Measurements from ENCODE around the gene ZNF225. TPM values are rescaled to one million over a fixed set of nuclear protein-coding genes. Genes with fewer than 3 reads are reported as not detected.

Gene ZNF225
- total and polyA plus RNA-seq, 9 of the 15 experiments (the other 6 are each of a cell fraction or from before 2014, with no cell fraction given), result 1.4 to 4.2 (median 2.2) TPM

DNA sequence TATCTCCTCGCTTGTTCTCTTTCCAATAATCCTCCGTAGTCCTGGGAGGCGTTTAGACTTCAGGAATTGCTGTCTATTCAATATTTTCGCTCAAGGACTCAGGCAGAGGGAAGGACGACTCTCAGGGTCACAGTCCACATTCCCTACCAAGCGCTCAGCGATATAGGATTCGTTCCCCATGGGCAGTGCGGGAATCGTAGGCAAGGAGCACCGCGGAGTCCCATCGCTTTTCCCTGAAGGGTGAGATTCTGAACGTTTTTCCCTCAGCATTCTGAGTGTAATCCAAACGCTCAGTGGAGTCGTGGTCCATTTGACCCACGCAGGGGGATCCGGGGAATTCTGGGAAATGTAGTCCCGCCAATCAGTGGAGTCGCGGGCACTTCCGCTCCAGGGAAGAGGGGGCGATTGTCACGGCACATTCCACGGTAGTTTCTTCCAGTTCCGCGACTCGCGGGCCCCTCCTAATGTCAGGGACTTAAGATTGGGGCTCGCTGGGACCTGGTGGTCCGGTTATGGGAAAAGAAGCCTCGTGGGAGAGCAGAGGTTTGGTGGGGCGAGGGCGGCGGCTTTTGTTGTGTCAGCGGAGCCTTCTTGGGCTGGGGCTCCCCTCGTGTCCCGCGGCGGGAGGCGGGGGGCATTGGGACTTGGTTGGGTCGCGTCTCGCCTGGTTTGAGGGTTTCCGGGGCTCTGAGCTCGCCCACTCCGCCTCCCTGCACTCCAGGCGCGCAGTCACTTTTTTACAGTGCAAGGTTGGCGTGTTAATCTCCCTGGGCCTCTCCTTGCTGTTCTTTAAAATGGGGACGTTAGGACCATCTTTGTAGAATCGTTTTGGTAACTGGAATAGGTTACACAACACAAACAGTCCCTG is 28.2 kb downstream of the ZNF225 start, which contains the start of gene ZNF234 (continued):
- TF ChIP-seq NELFE (IDR thresholded peaks at IDR 0.05; ENCODE audit: insufficient read depth, insufficient read length) (no peak), FOXK1 (CRISPR knock-in tag; IDR thresholded peaks at IDR 0.05; ENCODE audit: borderline replicate concordance) (no peak), ADNP (tag; IDR thresholded peaks at IDR 0.05) (peak; percentile 95), ESRRA (IDR thresholded peaks at IDR 0.05; ENCODE audit: borderline replicate concordance, low read depth) (no peak), ESRRB (CRISPR knock-in tag; IDR thresholded peaks at IDR 0.05; ENCODE audit: borderline replicate concordance) (no peak), GATAD2A (IDR thresholded peaks at IDR 0.05) (no peak), NFE2L1 (tag; IDR thresholded peaks at IDR 0.05; ENCODE audit: borderline replicate concordance, low read depth) (no peak), POLR2G (IDR thresholded peaks at IDR 0.05; ENCODE audit: low read depth, low read length) (peak; percentile 61), TAF9B (IDR thresholded peaks at IDR 0.05; ENCODE audit: partially characterized antibody) (no peak)
- TF ChIP-seq, protein P1, sequence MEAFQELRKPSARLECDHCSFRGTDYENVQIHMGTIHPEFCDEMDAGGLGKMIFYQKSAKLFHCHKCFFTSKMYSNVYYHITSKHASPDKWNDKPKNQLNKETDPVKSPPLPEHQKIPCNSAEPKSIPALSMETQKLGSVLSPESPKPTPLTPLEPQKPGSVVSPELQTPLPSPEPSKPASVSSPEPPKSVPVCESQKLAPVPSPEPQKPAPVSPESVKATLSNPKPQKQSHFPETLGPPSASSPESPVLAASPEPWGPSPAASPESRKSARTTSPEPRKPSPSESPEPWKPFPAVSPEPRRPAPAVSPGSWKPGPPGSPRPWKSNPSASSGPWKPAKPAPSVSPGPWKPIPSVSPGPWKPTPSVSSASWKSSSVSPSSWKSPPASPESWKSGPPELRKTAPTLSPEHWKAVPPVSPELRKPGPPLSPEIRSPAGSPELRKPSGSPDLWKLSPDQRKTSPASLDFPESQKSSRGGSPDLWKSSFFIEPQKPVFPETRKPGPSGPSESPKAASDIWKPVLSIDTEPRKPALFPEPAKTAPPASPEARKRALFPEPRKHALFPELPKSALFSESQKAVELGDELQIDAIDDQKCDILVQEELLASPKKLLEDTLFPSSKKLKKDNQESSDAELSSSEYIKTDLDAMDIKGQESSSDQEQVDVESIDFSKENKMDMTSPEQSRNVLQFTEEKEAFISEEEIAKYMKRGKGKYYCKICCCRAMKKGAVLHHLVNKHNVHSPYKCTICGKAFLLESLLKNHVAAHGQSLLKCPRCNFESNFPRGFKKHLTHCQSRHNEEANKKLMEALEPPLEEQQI (IDR thresholded peaks at IDR 0.05), result no peak
- TF ChIP-seq, protein P2, sequence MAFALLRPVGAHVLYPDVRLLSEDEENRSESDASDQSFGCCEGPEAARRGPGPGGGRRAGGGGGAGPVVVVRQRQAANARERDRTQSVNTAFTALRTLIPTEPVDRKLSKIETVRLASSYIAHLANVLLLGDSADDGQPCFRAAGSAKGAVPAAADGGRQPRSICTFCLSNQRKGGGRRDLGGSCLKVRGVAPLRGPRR (CRISPR knock-in tag; IDR thresholded peaks at IDR 0.05), result no peak
- TF ChIP-seq, protein P3, sequence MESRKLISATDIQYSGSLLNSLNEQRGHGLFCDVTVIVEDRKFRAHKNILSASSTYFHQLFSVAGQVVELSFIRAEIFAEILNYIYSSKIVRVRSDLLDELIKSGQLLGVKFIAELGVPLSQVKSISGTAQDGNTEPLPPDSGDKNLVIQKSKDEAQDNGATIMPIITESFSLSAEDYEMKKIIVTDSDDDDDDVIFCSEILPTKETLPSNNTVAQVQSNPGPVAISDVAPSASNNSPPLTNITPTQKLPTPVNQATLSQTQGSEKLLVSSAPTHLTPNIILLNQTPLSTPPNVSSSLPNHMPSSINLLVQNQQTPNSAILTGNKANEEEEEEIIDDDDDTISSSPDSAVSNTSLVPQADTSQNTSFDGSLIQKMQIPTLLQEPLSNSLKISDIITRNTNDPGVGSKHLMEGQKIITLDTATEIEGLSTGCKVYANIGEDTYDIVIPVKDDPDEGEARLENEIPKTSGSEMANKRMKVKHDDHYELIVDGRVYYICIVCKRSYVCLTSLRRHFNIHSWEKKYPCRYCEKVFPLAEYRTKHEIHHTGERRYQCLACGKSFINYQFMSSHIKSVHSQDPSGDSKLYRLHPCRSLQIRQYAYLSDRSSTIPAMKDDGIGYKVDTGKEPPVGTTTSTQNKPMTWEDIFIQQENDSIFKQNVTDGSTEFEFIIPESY (CRISPR knock-in tag; IDR thresholded peaks at IDR 0.05), result no peak

Measured in K562 (cell line).